A549 (cell line): ENCODE results near the gene CD226.

Experiments
- CEBPB ChIP-seq, 2 experiments: fragments of >200 bp in 1 of 2; sonication (Bioruptor Twin) in 1 of 2; formaldehyde crosslinking in 1 of 2; IDR thresholded peaks; 2 replicates each; pipeline ENCODE4 v1.6.1; 2012 to 2016
- RARB ChIP-seq: fragments of 250-450 bp; sonication (Bioruptor Pico); IDR thresholded peaks from 2 replicates; pipeline ENCODE4 v1.8.0; 2021; ENCODE audit warnings: mild to moderate bottlenecking, moderate library complexity
- TF ChIP-seq, protein P1 (sequence below): fragments of >200 bp; sonication (Bioruptor Twin); formaldehyde crosslinking; IDR thresholded peaks from 3 replicates; pipeline ENCODE4 v1.5.1; 2016

DNA sequence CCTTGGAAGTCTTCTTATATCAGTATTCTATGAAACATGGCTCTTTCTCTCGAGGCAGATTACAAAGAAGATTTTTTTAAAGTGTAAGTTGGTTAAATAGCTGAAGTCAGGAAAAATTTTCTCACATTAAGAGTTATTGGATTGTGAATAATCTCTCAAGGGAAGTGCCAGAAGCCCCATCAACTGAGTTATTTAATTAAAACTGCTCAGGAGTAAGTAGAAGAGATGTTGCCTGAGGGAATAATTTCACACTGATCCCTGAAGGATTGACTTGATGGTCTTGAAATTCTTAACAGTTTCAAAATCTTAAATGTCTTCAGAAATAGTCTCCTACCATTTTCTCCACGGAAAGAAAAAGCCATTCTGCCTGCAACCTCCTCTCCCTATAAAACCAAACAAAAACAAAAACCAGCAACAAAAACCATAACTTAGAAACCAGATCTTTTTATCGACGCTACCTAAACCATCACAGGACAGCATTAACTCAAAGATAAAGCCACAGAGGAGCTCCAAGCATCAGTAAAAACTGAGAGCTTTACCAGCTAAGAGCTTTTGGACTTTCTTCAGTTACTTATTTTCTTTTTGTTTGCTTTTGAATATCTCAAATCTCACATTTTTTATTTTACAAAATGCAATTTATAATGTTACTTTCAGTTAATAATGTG lies 12.9 kb downstream of the CD226 start:
- no peak for TF ChIP-seq CEBPB (IDR thresholded peaks at IDR 0.05)
- no peak for TF ChIP-seq RARB (CRISPR knock-in tag)
- TF ChIP-seq, protein P1, sequence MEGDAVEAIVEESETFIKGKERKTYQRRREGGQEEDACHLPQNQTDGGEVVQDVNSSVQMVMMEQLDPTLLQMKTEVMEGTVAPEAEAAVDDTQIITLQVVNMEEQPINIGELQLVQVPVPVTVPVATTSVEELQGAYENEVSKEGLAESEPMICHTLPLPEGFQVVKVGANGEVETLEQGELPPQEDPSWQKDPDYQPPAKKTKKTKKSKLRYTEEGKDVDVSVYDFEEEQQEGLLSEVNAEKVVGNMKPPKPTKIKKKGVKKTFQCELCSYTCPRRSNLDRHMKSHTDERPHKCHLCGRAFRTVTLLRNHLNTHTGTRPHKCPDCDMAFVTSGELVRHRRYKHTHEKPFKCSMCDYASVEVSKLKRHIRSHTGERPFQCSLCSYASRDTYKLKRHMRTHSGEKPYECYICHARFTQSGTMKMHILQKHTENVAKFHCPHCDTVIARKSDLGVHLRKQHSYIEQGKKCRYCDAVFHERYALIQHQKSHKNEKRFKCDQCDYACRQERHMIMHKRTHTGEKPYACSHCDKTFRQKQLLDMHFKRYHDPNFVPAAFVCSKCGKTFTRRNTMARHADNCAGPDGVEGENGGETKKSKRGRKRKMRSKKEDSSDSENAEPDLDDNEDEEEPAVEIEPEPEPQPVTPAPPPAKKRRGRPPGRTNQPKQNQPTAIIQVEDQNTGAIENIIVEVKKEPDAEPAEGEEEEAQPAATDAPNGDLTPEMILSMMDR = no peak
